ENCODE measurements around the gene MPND. TPM values are rescaled to one million over a fixed set of nuclear protein-coding genes. Genes with fewer than 3 reads are reported as not detected.

Gene MPND
- total RNA-seq, 4 donors from 2014 or later = 4.4 to 10.6 (median 7.8) TPM

- peak in 1 of 2 donors; percentile 88 for DNase-seq (ENCODE audit: low spot score in 2 of 2)
- H3K4me3 ChIP-seq (ENCODE audit: low read depth, poor library complexity, severe bottlenecking) = no peak overlapping the region
- intact Hi-C loops (cut with DNase I; ENCODE audit: low total_unique reads) = no loop called here
- TF ChIP-seq POLR2A (IDR thresholded peaks at IDR 0.05) = no peak
- TF ChIP-seq, protein P1, sequence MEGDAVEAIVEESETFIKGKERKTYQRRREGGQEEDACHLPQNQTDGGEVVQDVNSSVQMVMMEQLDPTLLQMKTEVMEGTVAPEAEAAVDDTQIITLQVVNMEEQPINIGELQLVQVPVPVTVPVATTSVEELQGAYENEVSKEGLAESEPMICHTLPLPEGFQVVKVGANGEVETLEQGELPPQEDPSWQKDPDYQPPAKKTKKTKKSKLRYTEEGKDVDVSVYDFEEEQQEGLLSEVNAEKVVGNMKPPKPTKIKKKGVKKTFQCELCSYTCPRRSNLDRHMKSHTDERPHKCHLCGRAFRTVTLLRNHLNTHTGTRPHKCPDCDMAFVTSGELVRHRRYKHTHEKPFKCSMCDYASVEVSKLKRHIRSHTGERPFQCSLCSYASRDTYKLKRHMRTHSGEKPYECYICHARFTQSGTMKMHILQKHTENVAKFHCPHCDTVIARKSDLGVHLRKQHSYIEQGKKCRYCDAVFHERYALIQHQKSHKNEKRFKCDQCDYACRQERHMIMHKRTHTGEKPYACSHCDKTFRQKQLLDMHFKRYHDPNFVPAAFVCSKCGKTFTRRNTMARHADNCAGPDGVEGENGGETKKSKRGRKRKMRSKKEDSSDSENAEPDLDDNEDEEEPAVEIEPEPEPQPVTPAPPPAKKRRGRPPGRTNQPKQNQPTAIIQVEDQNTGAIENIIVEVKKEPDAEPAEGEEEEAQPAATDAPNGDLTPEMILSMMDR (IDR thresholded peaks at IDR 0.05) = no peak
- 45 to 47% methylated on average over 17 of the region's 19 CpGs for WGBS, 2 donors
Measured at GRCh38 chr19:4368128-4368820, 24.9 kb downstream of the MPND start.

GRCh38 chr19:4369109-4369887 is 25.9 kb downstream of the MPND start:
- no peak overlapping the region for H3K4me3 ChIP-seq (ENCODE audit: low read depth, poor library complexity, severe bottlenecking)
- DNase-seq (ENCODE audit: low spot score in 2 of 2) = peak in 1 of 2 donors; percentile 90
- intact Hi-C loops (cut with DNase I; ENCODE audit: low total_unique reads) = no loop called here
- 24 to 33% methylated on average over 18 to 24 of the region's 25 CpGs for WGBS, 2 donors
- TF ChIP-seq, protein P1 (IDR thresholded peaks at IDR 0.05) = no peak
- no peak for TF ChIP-seq POLR2A (IDR thresholded peaks at IDR 0.05)

- WGBS, 2 donors = 15 to 45% methylated on average over 12 to 15 of the region's 21 CpGs
- peak in 1 of 2 donors; percentile 92 for DNase-seq (ENCODE audit: low spot score in 2 of 2)
- intact Hi-C loops (cut with DNase I; ENCODE audit: low total_unique reads) = no loop called here
- no peak for TF ChIP-seq POLR2A (IDR thresholded peaks at IDR 0.05)
- TF ChIP-seq, protein P1 (IDR thresholded peaks at IDR 0.05) = no peak
- no peak overlapping the region for H3K4me3 ChIP-seq (ENCODE audit: low read depth, poor library complexity, severe bottlenecking)
Measured at GRCh38 chr19:4369888-4370260, 26.5 kb downstream of the MPND start.

- peak in 1 of 2 donors; percentile 83 for DNase-seq (ENCODE audit: low spot score in 2 of 2)
- TF ChIP-seq, protein P1 (IDR thresholded peaks at IDR 0.05) = no peak
- TF ChIP-seq POLR2A (IDR thresholded peaks at IDR 0.05) = no peak
- no peak overlapping the region for H3K4me3 ChIP-seq (ENCODE audit: low read depth, poor library complexity, severe bottlenecking)
- intact Hi-C loops (cut with DNase I; ENCODE audit: low total_unique reads) = no loop called here
- 76 to 78% methylated on average over 8 to 13 of the region's 15 CpGs for WGBS, 2 donors
Measured at GRCh38 chr19:4370418-4371041, 27.2 kb downstream of the MPND start.

GRCh38 chr19:4371247-4372164 is 28.1 kb downstream of the MPND start:
- intact Hi-C loops (cut with DNase I; ENCODE audit: low total_unique reads) = no loop called here
- TF ChIP-seq POLR2A (IDR thresholded peaks at IDR 0.05) = no peak
- TF ChIP-seq, protein P1 (IDR thresholded peaks at IDR 0.05) = no peak
- H3K4me3 ChIP-seq (ENCODE audit: low read depth, poor library complexity, severe bottlenecking) = no peak overlapping the region
- peak in 1 of 2 donors; percentile 85 for DNase-seq (ENCODE audit: low spot score in 2 of 2)
- WGBS, 2 donors = 73 to 81% methylated on average over 26 to 31 of the region's 31 CpGs
